ENCODE measurements around the gene RPUSD1.
"Not testable (repeated sequence)": the region's sequence is repeated elsewhere in the genome, so short reads cannot be mapped to it uniquely, and the experiment has no call there.

Gene RPUSD1

GRCh38 chr16:787978-788398, at the start of gene RPUSD1:
Gene RPUSD1, minus strand, starts transcription at chr16:788381. Its CDS starts 644 bp downstream, at chr16:787737.
- no peak for DNase-seq

- DNase-seq: not testable (repeated sequence)
Observed at GRCh38 chr16:836822-837221, 48.6 kb upstream of the RPUSD1 start.

- no peak for DNase-seq
Observed at GRCh38 chr16:836221-836620, 48.0 kb upstream of the RPUSD1 start.

GRCh38 chr16:835373-835772, 47.2 kb upstream of the RPUSD1 start:
- DNase-seq: no peak

DNA sequence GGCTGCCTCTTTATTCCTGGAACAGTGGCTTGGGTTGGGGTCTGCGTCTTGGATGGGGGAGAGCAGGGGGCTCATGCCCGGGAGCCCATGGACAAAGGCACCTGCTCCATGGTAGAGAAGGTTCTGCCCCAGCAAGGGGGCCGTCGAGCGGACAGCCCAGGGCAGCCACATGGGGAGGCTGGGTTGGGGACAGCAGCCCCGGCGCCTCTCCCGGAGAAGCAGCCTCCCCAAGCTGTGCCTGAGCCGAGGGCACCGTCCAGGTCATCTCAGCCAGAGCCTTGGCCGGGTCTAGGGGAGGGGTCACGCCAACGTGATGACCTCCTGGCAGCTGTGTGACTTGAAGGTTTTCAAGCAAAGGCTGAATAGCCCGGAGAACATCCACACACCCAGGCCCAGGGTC, 45.2 kb upstream of the RPUSD1 start:
- no peak for DNase-seq

- no peak for DNase-seq
Observed at GRCh38 chr16:832652-833336, 44.6 kb upstream of the RPUSD1 start.

DNA sequence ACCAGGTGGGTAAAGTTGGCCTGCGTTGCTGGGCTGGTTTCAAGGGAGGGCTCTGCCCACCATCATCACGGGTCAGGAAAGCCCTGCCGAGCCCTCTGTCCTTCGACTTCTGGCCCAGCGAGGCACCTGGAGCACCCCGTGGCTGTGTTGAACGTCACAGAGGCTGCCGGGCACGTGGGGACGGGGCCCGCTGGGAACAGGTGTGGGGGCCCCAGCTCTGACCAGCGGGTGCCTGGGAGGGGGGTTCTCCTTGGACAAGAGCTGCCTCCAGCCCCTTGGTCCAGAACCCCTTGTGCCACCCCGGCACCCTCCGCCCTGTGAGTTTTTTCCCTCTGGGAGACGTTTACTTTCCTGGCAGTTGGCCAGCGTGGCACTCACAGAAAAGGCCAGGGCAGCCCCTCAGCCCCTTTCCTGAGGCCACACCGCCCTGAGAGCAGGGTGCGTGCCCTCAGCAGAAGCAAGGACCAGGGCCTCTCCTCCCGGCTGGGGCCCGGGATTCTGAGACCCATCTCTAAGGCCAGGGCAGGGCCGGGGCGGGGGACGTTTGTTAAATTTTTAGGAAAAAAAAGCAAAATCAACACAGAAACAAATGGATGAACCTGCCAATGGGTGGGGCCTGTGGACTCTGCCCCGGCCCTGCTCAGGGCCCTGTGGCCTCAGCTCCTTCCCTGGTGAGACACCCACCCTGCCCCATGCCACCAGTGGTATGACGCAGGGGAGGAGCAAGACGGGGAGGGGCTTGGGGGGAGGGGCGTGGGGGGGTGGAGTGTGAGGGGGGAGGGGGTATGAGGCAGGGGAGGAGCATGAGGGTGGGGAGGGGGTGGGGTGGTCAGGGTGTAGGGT, 43.6 kb upstream of the RPUSD1 start:
- DNase-seq: no peak

DNA sequence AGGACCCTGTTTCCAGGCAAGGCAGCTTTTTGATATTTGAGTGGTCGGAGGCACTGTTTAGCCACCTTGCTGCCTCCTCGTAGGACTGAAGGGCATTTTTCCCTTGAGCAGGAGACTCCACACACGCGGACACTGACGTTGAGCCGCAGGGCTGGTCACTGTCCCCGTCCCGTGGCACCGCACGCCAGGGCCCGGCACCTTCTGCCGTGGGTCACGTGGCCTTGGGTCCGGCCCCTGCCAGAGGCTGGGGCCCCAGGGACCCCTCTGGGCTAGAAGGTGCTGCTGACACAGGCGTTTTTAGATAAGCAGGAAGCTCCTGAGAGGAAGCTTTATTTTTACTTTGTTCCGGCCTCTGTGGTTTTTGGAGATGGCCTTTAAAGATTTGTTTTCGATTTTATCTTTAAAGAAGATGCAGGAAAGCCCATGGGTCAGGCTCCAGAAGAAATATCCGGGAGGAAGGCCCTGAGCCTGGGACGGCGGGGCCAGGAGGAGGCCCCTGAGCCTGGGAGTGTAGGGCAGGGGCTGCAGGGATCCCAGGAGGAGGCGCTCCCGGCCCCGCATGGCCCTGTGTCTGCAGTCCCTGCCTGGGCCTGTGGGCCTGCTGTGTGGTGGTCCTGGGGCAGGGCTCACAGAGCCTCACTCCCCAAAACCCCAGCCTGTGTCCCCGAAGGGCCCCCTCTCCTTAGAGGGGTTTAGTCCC, 42.8 kb upstream of the RPUSD1 start:
- DNase-seq: no peak

DNA sequence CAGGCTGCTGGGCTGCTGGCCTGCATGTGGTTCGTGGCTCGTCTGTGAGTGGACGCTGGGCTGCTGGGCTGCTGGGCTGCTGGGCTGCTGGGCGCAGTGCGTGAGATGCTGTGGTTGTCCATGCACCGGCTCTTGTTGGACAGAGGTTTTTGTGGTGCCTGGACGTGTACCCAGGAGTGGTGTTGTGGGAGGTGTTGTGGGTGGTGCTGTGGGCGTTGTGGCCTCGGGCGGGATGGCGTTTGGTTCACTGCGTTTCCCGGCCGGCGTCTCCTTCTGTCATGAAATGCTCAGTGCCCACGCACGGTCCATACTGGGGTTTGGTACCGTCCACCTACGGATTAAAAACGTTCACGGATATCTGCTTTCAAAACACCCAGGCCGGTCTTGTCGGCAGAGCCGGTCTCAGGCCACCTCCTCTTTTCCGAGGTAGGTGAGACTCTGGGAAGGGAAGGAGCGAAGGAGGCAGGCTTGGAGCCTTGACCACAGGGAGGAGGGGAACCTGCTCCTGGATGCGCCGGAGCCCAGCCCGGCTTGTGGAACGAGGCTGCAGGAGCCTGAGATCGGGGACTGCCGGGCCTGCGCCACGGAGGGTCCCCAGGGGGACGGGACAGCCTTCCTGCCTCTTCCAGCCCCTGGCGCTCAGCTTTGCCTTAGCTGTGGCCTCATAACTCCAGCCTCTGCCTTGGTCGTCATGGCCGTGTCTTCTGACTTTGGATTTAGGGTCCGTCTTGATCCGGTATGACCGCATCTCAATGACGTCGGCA, 42.1 kb upstream of the RPUSD1 start:
- DNase-seq: no peak

- no peak for DNase-seq
Observed at GRCh38 chr16:828891-829290, 40.7 kb upstream of the RPUSD1 start.

GRCh38 chr16:827513-827912, 39.3 kb upstream of the RPUSD1 start:
- DNase-seq: no peak

- no peak for DNase-seq
Observed at GRCh38 chr16:825341-826061, 37.3 kb upstream of the RPUSD1 start.

GRCh38 chr16:824601-825000, 36.4 kb upstream of the RPUSD1 start:
- no peak for DNase-seq

DNA sequence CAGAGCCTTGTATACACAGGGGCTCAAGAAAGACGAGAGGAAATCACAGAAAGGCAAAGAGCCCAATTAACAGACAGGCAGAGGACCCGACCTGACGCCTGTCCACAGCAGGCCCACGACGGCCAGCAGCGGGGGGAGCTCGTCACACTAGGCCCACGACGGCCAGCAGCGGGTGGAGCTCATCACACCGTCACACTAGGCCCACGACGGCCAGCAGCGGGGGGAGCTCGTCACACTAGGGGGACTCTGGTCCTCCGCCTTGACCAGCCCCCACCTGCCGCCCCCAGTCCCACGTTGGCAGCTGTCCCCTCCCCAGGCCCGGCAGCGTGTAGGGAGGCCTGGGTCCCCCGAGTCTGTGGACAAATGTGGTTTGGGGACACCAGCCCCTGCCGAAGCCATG, 36.0 kb upstream of the RPUSD1 start:
- no peak for DNase-seq

DNA sequence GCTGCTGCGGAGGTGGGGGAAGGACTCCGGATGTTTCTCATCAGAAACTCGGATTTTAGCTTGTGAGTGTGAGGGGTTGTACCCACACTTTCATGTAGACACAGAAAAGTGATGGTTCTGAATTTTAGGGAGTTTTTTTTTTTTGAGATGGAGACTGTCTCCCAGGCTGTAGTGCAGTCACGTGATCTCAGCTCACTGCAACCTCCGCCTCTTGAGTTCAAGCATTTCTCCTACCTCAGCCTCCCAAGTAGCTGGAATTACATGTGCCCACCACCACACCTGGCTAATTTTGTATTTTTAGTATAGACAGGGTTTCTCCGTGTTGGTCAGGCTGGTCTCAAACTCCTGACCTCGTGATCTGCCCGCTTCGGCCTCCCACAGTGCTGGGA, 34.7 kb upstream of the RPUSD1 start:
- no peak for DNase-seq

- no peak for DNase-seq
Observed at GRCh38 chr16:822174-822908, 34.2 kb upstream of the RPUSD1 start.

DNA sequence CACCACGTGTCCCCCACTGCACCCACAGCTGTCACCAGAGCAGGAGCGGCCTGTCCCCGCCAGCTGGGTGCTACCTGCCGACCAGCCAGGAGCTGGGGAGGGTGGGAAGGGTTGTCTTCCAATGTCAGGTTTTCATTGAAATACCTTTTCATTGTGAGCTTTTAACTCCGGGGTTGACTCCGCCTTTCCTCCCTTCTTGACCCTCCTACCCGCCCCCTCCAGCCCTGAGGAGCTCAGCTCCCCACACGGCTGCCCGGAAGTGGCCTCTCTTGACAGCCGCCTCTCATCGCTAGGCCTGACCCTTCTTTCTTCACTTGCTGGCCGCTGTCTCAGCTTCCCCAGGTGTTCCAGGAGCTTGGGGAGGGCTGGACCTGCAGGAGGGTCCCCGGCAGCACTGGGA, 33.6 kb upstream of the RPUSD1 start:
- no peak for DNase-seq

- no peak for DNase-seq
Observed at GRCh38 chr16:820748-821147, 32.6 kb upstream of the RPUSD1 start.

DNA sequence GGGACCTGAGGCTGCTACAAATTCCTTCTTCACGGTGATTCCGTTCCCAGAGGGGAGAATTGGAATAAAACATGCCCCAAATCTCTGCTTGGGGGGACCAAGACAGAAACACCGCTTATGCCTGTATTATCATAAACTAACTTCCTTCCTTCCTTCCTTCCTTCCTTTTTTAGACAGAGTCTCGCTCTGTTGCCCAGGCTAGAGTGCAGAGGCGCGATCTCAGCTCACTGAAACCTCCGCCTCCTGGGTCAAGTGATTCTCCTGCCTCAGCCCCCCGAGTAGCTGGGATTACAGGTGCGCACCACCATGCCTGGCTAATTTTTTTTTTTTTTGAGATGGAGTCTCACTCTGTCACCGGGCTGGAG, 31.8 kb upstream of the RPUSD1 start:
- DNase-seq: not testable (repeated sequence)

- DNase-seq: no peak
Observed at GRCh38 chr16:819336-820043, 31.3 kb upstream of the RPUSD1 start.

- no peak for DNase-seq
Observed at GRCh38 chr16:818592-818991, 30.4 kb upstream of the RPUSD1 start.

All from activated CD4-positive, alpha-beta T cell treated with anti-CD3 and anti-CD28 coated beads, Interleukin-2, amount 50 U/mL, for 48 hours (primary cell).